GM23338 (cell line): Measurements from ENCODE around the gene GHR. TPM values are rescaled to one million over a fixed set of nuclear protein-coding genes. Genes with fewer than 3 reads are reported as not detected.

Experiments
- ATAC-seq: fragments of 200-7000 bp; cut with Tn5 transposase; 3 replicates; pipeline ENCODE4 v1.9.1; 2020
- DNase-seq: peaks from one replicate; pipeline ENCODE4 v3.0.0-alpha.2; 2015; ENCODE audit warnings: low spot score
- H2AFZ ChIP-seq: fragments of 200-600 bp; sonication (generic); 2 replicates; pipeline ENCODE4 v1.8.0; 2016; ENCODE audit warnings: antibody characterized with exemption, mild to moderate bottlenecking, moderate library complexity
- H3F3A ChIP-seq: fragments of 200-600 bp; sonication (generic); replicated peaks from 2 replicates; pipeline ENCODE4 v1.8.0; 2017; ENCODE audit warnings: antibody characterized with exemption, mixed run types, low read depth
- H3K27ac ChIP-seq: fragments of 200-600 bp; sonication (generic); 2 replicates; pipeline ENCODE4 v1.6.1; 2016; ENCODE audit warnings: low read depth
- H3K27me3 ChIP-seq: fragments of 200-600 bp; sonication (generic); 2 replicates; pipeline ENCODE4 v1.8.0; 2016; ENCODE audit warnings: mild to moderate bottlenecking, mixed run types, moderate library complexity; ENCODE audit not compliant: insufficient read depth
- H3K36me3 ChIP-seq: fragments of 200-600 bp; sonication (generic); 2 replicates; pipeline ENCODE4 v1.8.0; 2016; ENCODE audit warnings: mild to moderate bottlenecking; ENCODE audit not compliant: insufficient read depth
- H3K4me1 ChIP-seq: fragments of 200-600 bp; sonication (generic); 2 replicates; pipeline ENCODE4 v1.8.0; 2016; ENCODE audit warnings: mild to moderate bottlenecking, moderate library complexity; ENCODE audit not compliant: insufficient read depth
- H3K4me2 ChIP-seq: fragments of 200-600 bp; sonication (generic); 2 replicates; pipeline ENCODE4 v1.7.1; 2017; ENCODE audit warnings: mixed run types
- H3K4me3 ChIP-seq: fragments of 200-600 bp; sonication (generic); 2 replicates; pipeline ENCODE4 v1.6.1; 2016; ENCODE audit warnings: mixed run types
- H3K79me2 ChIP-seq: fragments of 200-600 bp; sonication (generic); replicated peaks from 2 replicates; pipeline ENCODE4 v1.8.0; 2017; ENCODE audit warnings: mild to moderate bottlenecking; ENCODE audit not compliant: insufficient read depth
- H3K9me2 ChIP-seq: fragments of 200-600 bp; sonication (generic); 2 replicates; pipeline ENCODE4 v1.8.0; 2017; ENCODE audit not compliant: insufficient read depth
- H4K20me1 ChIP-seq: fragments of 200-600 bp; sonication (generic); replicated peaks from 2 replicates; pipeline ENCODE4 v1.8.0; 2017; ENCODE audit warnings: mild to moderate bottlenecking; ENCODE audit not compliant: insufficient read depth
- H3K27ac Mint-ChIP-seq: 2 replicates; pipeline ENCODE4 v1.8.0; 2020; ENCODE audit warnings: inconsistent platforms, mild to moderate bottlenecking, moderate library complexity, mixed read lengths
- H3K27me3 Mint-ChIP-seq: 3 replicates; pipeline ENCODE4 v1.8.0; 2022; ENCODE audit warnings: low read depth, mild to moderate bottlenecking, moderate library complexity, mixed read lengths, inconsistent platforms; ENCODE audit not compliant: insufficient read depth, poor library complexity
- H3K36me3 Mint-ChIP-seq: 3 replicates; pipeline ENCODE4 v1.8.0; 2021; ENCODE audit warnings: low read depth, mild to moderate bottlenecking, inconsistent platforms, moderate library complexity, mixed read lengths
- H3K4me1 Mint-ChIP-seq: 3 replicates; pipeline ENCODE4 v1.8.0; 2020; ENCODE audit warnings: mild to moderate bottlenecking, inconsistent platforms, mixed read lengths
- H3K4me3 Mint-ChIP-seq: 3 replicates; pipeline ENCODE4 v1.8.0; 2021; ENCODE audit warnings: moderate library complexity, mild to moderate bottlenecking, inconsistent platforms, mixed read lengths
- H3K9me3 Mint-ChIP-seq: 3 replicates; pipeline ENCODE4 v1.8.0; 2020; ENCODE audit warnings: moderate library complexity, mild to moderate bottlenecking, inconsistent platforms, mixed read lengths
- CREB1 ChIP-seq: fragments of 250-450 bp; sonication (Bioruptor Pico); IDR thresholded peaks from 2 replicates; pipeline ENCODE4 v1.5.0; 2020; ENCODE audit warnings: low read depth, mild to moderate bottlenecking, moderate library complexity
- CTCF ChIP-seq, 2 experiments: fragments of 200-600 bp in 1 of 2; sonication (generic) in 1 of 2; conservative IDR thresholded peaks; 2 replicates each; pipeline versions ENCODE4 v1.5.1 to v1.6.1; 2016 to 2017; ENCODE audit warnings: antibody characterized with exemption in 2 of 2, low read depth in 2 of 2, mild to moderate bottlenecking in 2 of 2, moderate library complexity in 1 of 2
- EZH2 ChIP-seq: fragments of 200-600 bp; sonication (generic); IDR thresholded peaks from one replicate; pipeline ENCODE4 v1.8.0; 2017; ENCODE audit warnings: antibody characterized with exemption, mild to moderate bottlenecking, low read depth; ENCODE audit not compliant: unreplicated experiment
- EZH2phosphoT487 ChIP-seq: fragments of 200-600 bp; sonication (generic); IDR thresholded peaks from one replicate; pipeline ENCODE4 v1.8.1; 2018; ENCODE audit warnings: antibody characterized with exemption; ENCODE audit not compliant: unreplicated experiment
- JUNB ChIP-seq: IDR thresholded peaks from one replicate; pipeline ENCODE4 v1.6.1; 2016; ENCODE audit warnings: antibody characterized with exemption; ENCODE audit not compliant: unreplicated experiment
- NANOG ChIP-seq: IDR thresholded peaks from 2 replicates; pipeline ENCODE4 v1.6.1; 2016; ENCODE audit warnings: antibody characterized with exemption, borderline replicate concordance
- POLR2AphosphoS5 ChIP-seq: IDR thresholded peaks from 2 replicates; pipeline ENCODE4 v1.6.1; 2016; ENCODE audit warnings: antibody characterized with exemption, low read depth
- REST ChIP-seq: IDR thresholded peaks from one replicate; pipeline ENCODE4 v1.6.1; 2018; ENCODE audit warnings: antibody characterized with exemption; ENCODE audit not compliant: unreplicated experiment
- ZNF114 ChIP-seq: fragments of 250-450 bp; sonication (Bioruptor Pico); IDR thresholded peaks from 2 replicates; pipeline ENCODE4 v1.5.0; 2020; ENCODE audit warnings: mild to moderate bottlenecking, moderate library complexity
- ZNF331 ChIP-seq: fragments of 250-450 bp; sonication (Bioruptor Pico); IDR thresholded peaks from 2 replicates; pipeline ENCODE4 v1.5.0; 2020; ENCODE audit warnings: low read depth, mild to moderate bottlenecking, moderate library complexity
- ZNF462 ChIP-seq: fragments of 250-450 bp; sonication (Bioruptor Pico); IDR thresholded peaks from 2 replicates; pipeline ENCODE4 v1.5.0; 2020; ENCODE audit warnings: mild to moderate bottlenecking, moderate library complexity
- polyA plus RNA-seq: library from polyadenylated mRNA; unstranded; fragments of >200 nt; fragmentation: Nextera tagmentation; extraction: Ambion mirVana; gene quantifications from 2 replicates; pipeline ENCODE4 v1.2.1, GENCODE V29; 2016
- total RNA-seq: library from RNA; depleted of rRNA; stranded (reverse); fragments of >200 nt; shearing (Covaris generic); gene quantifications from 2 replicates; pipeline ENCODE4 v1.2.3, GENCODE V29; 2014

GHR gene
- total and polyA plus RNA-seq, 2 experiments from 2014 or later = 0.21 to 1.9 TPM

GRCh38 chr5:42467572-42467971, 44.3 kb downstream of the GHR start:
- ATAC-seq = no peak
- H3K4me2 ChIP-seq = no peak overlapping the region
- TF ChIP-seq ZNF114 (CRISPR knock-in tag) = no peak
- TF ChIP-seq CREB1 (CRISPR knock-in tag) = no peak
- no peak for TF ChIP-seq ZNF331
- TF ChIP-seq EZH2phosphoT487 = no peak
- TF ChIP-seq JUNB = no peak
- TF ChIP-seq CTCF (conservative IDR thresholded peaks at IDR 0.05; ENCODE audit: low read depth in 2 of 2) = no peak
- TF ChIP-seq NANOG = no peak
- no peaks in the 10 kb centered on the region for H3K27me3 Mint-ChIP-seq
- DNase-seq = no peak
- peaks cover 12% of the 10 kb centered on the region; the same call in 1 of the 2 replicates for H3K9me2 ChIP-seq
- H3K27me3 ChIP-seq = no peaks in the 10 kb centered on the region
- H3K4me1 Mint-ChIP-seq = no peaks in the 10 kb centered on the region
- H3K27ac ChIP-seq = no peak overlapping the region
- H2AFZ ChIP-seq = no peak overlapping the region
- no peaks in the 10 kb centered on the region for H4K20me1 ChIP-seq
- H3K4me3 Mint-ChIP-seq = no peak overlapping the region
- H3K4me1 ChIP-seq = no peaks in the 10 kb centered on the region
- no peaks in the 10 kb centered on the region for H3F3A ChIP-seq
- H3K9me3 Mint-ChIP-seq = peaks cover 25% of the 10 kb centered on the region
- no peak overlapping the region for H3K4me3 ChIP-seq
- no peak overlapping the region for H3K27ac Mint-ChIP-seq
- no peaks in the 10 kb centered on the region for H3K79me2 ChIP-seq
- no peaks in the 10 kb centered on the region; the same call in 2 of the 3 replicates for H3K36me3 Mint-ChIP-seq
- no peaks in the 10 kb centered on the region for H3K36me3 ChIP-seq

DNA sequence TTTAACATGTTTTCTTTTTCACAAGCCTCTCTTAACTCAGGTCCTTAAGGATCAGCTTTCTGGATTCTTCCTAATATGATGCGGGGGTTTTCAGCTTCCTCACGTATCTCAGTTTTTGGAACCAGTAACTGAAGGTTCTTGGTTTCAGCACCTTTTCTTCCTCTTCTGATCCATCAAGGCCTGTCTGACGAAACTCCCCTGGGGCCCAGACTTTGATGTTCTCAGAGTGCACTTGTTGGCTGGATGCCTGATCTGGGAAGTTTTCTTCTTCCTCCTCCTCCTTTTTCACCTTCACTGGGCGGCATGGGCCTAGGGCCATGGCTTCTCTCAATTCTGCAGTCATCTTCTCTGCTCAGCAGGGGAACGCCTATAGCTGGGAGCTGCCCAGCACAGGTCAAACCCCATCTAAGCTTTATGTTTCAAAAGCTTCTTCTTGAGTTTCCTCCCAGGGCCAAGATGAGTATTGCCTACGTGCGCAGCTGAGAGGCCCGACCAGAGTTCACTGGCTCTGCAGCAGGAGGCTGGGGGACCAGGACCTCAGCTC, 44.8 kb downstream of the GHR start:
- no peak overlapping the region for H3K27ac ChIP-seq
- no peak overlapping the region for H2AFZ ChIP-seq
- no peaks in the 10 kb centered on the region for H3F3A ChIP-seq
- no peaks in the 10 kb centered on the region for H3K4me1 ChIP-seq
- no peaks in the 10 kb centered on the region; the same call in 2 of the 3 replicates for H3K36me3 Mint-ChIP-seq
- no peaks in the 10 kb centered on the region for H3K27me3 Mint-ChIP-seq
- H3K4me3 ChIP-seq = no peak overlapping the region
- no peaks in the 10 kb centered on the region for H3K4me1 Mint-ChIP-seq
- H4K20me1 ChIP-seq = no peaks in the 10 kb centered on the region
- H3K4me2 ChIP-seq = no peak overlapping the region
- H3K27ac Mint-ChIP-seq = no peak overlapping the region
- peaks cover 27% of the 10 kb centered on the region for H3K9me3 Mint-ChIP-seq
- DNase-seq (no peak), ATAC-seq (no peak)
- H3K79me2 ChIP-seq = no peaks in the 10 kb centered on the region
- no peak overlapping the region for H3K4me3 Mint-ChIP-seq
- H3K27me3 ChIP-seq = no peaks in the 10 kb centered on the region
- peaks cover 12% of the 10 kb centered on the region; the same call in 1 of the 2 replicates for H3K9me2 ChIP-seq
- H3K36me3 ChIP-seq = no peaks in the 10 kb centered on the region
- TF ChIP-seq REST (no peak), ZNF462 (no peak), JUNB (no peak), POLR2AphosphoS5 (no peak), ZNF114 (CRISPR knock-in tag) (no peak), EZH2 (no peak), ZNF331 (no peak)
